Keratinocyte (primary cell): ENCODE measurements around the gene MGMT. TPM values are rescaled to one million over a fixed set of nuclear protein-coding genes. Genes with fewer than 3 reads are reported as not detected.

Experiments used
- DNase-seq: peaks from one replicate; pipeline ENCODE4 v3.0.0-alpha.2; 2011; ENCODE audit warnings: low read depth, missing footprints, low spot score
- FAIRE-seq: peaks from 2 replicates; lab custom pipeline; 2011; peaks lifted over from hg19 to GRCh38; lab: Jason Lieb, UNC
- H2AFZ ChIP-seq: 2 replicates; pipeline ENCODE4 v1.6.0; 2012; ENCODE audit warnings: low read length, control low read depth, inconsistent platforms; ENCODE audit not compliant: control insufficient read depth
- H3K27ac ChIP-seq: 2 replicates; pipeline ENCODE4 v1.5.1; 2011; ENCODE audit warnings: low read length; ENCODE audit not compliant: control insufficient read depth, insufficient read depth
- H3K27me3 ChIP-seq: 3 replicates; pipeline ENCODE4 v1.6.0; 2011; ENCODE audit warnings: low read length; ENCODE audit not compliant: control insufficient read depth, insufficient read depth; ENCODE audit errors: extremely low read depth
- H3K36me3 ChIP-seq, 2 experiments: 2 replicates in 1 of 2; 3 replicates in 1 of 2; pipeline ENCODE4 v1.5.1; 2011; ENCODE audit warnings: low read length in 2 of 2, mild to moderate bottlenecking in 1 of 2; ENCODE audit not compliant: control insufficient read depth in 2 of 2, insufficient read depth in 2 of 2; ENCODE audit errors: extremely low read depth in 1 of 2
- H3K4me1 ChIP-seq: 3 replicates; pipeline ENCODE4 v1.5.1; 2011; ENCODE audit warnings: low read length; ENCODE audit not compliant: control insufficient read depth, insufficient read depth; ENCODE audit errors: extremely low read depth
- H3K4me2 ChIP-seq: 3 replicates; pipeline ENCODE4 v1.6.0; 2011; ENCODE audit warnings: low read depth, low read length; ENCODE audit not compliant: control insufficient read depth, insufficient read depth; ENCODE audit errors: extremely low read depth
- H3K4me3 ChIP-seq, 3 experiments: fragments of 200-600 bp in 1 of 3; sonication (generic) in 1 of 3; 2 replicates in 2 of 3; 3 replicates in 1 of 3; pipeline ENCODE4 v1.5.1; 2011 to 2016; ENCODE audit warnings: low read length in 3 of 3, mild to moderate bottlenecking in 3 of 3, control low read depth in 2 of 3, inconsistent platforms in 1 of 3, low read depth in 1 of 3, mixed read lengths in 1 of 3, mixed run types in 1 of 3, moderate library complexity in 1 of 3; ENCODE audit not compliant: control insufficient read depth in 2 of 3, insufficient read depth in 2 of 3; ENCODE audit errors: extremely low read depth in 1 of 3
- H3K79me2 ChIP-seq: 2 replicates; pipeline ENCODE4 v1.6.0; 2012; ENCODE audit warnings: low read length; ENCODE audit not compliant: control insufficient read depth, insufficient read depth
- H3K9ac ChIP-seq: 3 replicates; pipeline ENCODE4 v1.6.0; 2011; ENCODE audit warnings: low read length; ENCODE audit not compliant: control insufficient read depth, insufficient read depth; ENCODE audit errors: extremely low read depth
- H3K9me1 ChIP-seq: 3 replicates; pipeline ENCODE4 v1.6.0; 2011; ENCODE audit warnings: low read length; ENCODE audit not compliant: control insufficient read depth, insufficient read depth; ENCODE audit errors: extremely low read depth
- H3K9me3 ChIP-seq: 2 replicates; pipeline ENCODE4 v1.5.1; 2012; ENCODE audit warnings: low read depth, low read length; ENCODE audit not compliant: control insufficient read depth
- H4K20me1 ChIP-seq: 3 replicates; pipeline ENCODE4 v1.6.0; 2011; ENCODE audit warnings: low read length; ENCODE audit not compliant: control insufficient read depth, insufficient read depth; ENCODE audit errors: extremely low read depth
- CTCF ChIP-seq, 3 experiments: IDR thresholded peaks in 1 of 3; conservative IDR thresholded peaks in 1 of 3; optimal IDR thresholded peaks in 1 of 3; 2 replicates in 2 of 3; 3 replicates in 1 of 3; pipeline versions ENCODE3 to v1.5.1; 2011; ENCODE audit warnings: low read length in 3 of 3, mild to moderate bottlenecking in 3 of 3, moderate library complexity in 2 of 3, control low read depth in 1 of 3, inconsistent platforms in 1 of 3; ENCODE audit not compliant: insufficient read depth in 2 of 3; ENCODE audit errors: extremely low read depth in 1 of 3
- EZH2 ChIP-seq: IDR thresholded peaks from one replicate; pipeline ENCODE4 v1.6.1; 2012; ENCODE audit warnings: inconsistent platforms, mild to moderate bottlenecking, low read length, moderate library complexity
- dilution Hi-C: fragments of 300-500 bp; cut with MboI; formaldehyde crosslinking; loops from one replicate; pipeline ENCODE4 v1.7.0; 2020; ENCODE audit warnings: low sequenced_read_pairs; ENCODE audit not compliant: extremely low pct_ligation_motif_present
- polyA plus RNA-seq, 5 experiments: library from polyadenylated mRNA; depleted of rRNA in 3 of 5; stranded (reverse) in 3 of 5; stranded (forward) in 1 of 5; unstranded in 1 of 5; fragments of >200 nt; gene quantifications; 1 replicate in 1 of 5; 2 replicates in 3 of 5; 3 replicates in 1 of 5; pipeline versions ENCODE4 v1.2.1 to v1.2.3, GENCODE V29; 2011 to 2012; ENCODE audit warnings: missing spikeins in 2 of 5, low read depth in 1 of 5, low replicate concordance in 1 of 5

The MGMT gene
- polyA plus RNA-seq, 1 donor (not counting 4 experiments of a cell fraction or from before 2014, with no cell fraction given), result 15.2 TPM

- Histone ChIP-seq H3K27me3 (no peaks in the 10 kb centered on the region), H3K9me1 (no peaks in the 10 kb centered on the region), H4K20me1 (no peaks in the 10 kb centered on the region), H2AFZ (no peak overlapping the region), H3K36me3 (no peaks in the 10 kb centered on the region), H3K4me2 (no peak overlapping the region), H3K4me1 (no peaks in the 10 kb centered on the region), H3K27ac (no peak overlapping the region), H3K9me3 (peaks cover 6% of the 10 kb centered on the region), H3K4me3 (no peak overlapping the region), H3K9ac (no peak overlapping the region), H3K79me2 (no peaks in the 10 kb centered on the region)
- dilution Hi-C loops, result no loop called here
- TF ChIP-seq EZH2, result no peak
- TF ChIP-seq CTCF (optimal IDR thresholded peaks at IDR 0.05 in 1 of 3, IDR thresholded peaks at IDR 0.05 in 1 of 3, conservative IDR thresholded peaks at IDR 0.05 in 1 of 3; ENCODE audit: extremely low read depth in 1 of 3, insufficient read depth in 2 of 3, low read length in 3 of 3), result no peak
- DNase-seq (no peak), FAIRE-seq (no peak)
Observed at GRCh38 chr10:129495256-129495655, 28.2 kb downstream of the MGMT start.

GRCh38 chr10:129495698-129496097 lies 28.7 kb downstream of the MGMT start:
- FAIRE-seq, result no peak
- no peaks in the 10 kb centered on the region for H3K79me2 ChIP-seq
- TF ChIP-seq EZH2 (no peak), CTCF (optimal IDR thresholded peaks at IDR 0.05 in 1 of 3, IDR thresholded peaks at IDR 0.05 in 1 of 3, conservative IDR thresholded peaks at IDR 0.05 in 1 of 3; ENCODE audit: extremely low read depth in 1 of 3, insufficient read depth in 2 of 3, low read length in 3 of 3) (no peak)
- no peak overlapping the region for H3K27ac ChIP-seq
- no peak overlapping the region for H3K4me3 ChIP-seq
- no peak overlapping the region for H3K9ac ChIP-seq
- no peaks in the 10 kb centered on the region for H3K9me1 ChIP-seq
- dilution Hi-C loops, result no loop called here
- H3K27me3 ChIP-seq, result no peaks in the 10 kb centered on the region
- H3K4me1 ChIP-seq, result no peaks in the 10 kb centered on the region
- no peak for DNase-seq
- H4K20me1 ChIP-seq, result no peaks in the 10 kb centered on the region
- no peaks in the 10 kb centered on the region for H3K36me3 ChIP-seq
- peaks cover 6% of the 10 kb centered on the region for H3K9me3 ChIP-seq
- H3K4me2 ChIP-seq, result no peak overlapping the region
- H2AFZ ChIP-seq, result no peak overlapping the region
